ENCODE results near the gene ANGPTL7. TPM values are rescaled to one million over a fixed set of nuclear protein-coding genes. Genes with fewer than 3 reads are reported as not detected.

Gene ANGPTL7
- polyA plus RNA-seq, 6 donors from 2014 or later: not detected

GRCh38 chr1:11227106-11228077 is 38.2 kb downstream of the ANGPTL7 start:
- peaks cover 36 to 53% (median 41%) of the 10 kb centered on the region in 3 donors for H3K4me1 Mint-ChIP-seq
- ATAC-seq (ENCODE audit: low read depth in 2 of 2): peak; percentile 92
- DNase-seq: peak; percentile 29
- H3K9me3 Mint-ChIP-seq: peaks cover 0 to 1% (median 0%) of the 10 kb centered on the region in 7 donors
- no peaks in the 10 kb centered on the region for H3K27me3 Mint-ChIP-seq
- peaks cover 37 to 44% of the 10 kb centered on the region in 2 donors for H3K36me3 Mint-ChIP-seq
- H3K27ac Mint-ChIP-seq: peak overlapping the region; percentile 10 to 95 (median 82)
- H3K4me3 Mint-ChIP-seq: peak overlapping the region; percentile 53 to 87 (median 80)

- DNase-seq (no peak), ATAC-seq (ENCODE audit: low read depth in 2 of 2) (peak; percentile 32 to 45)
- peaks cover 35 to 50% (median 35%) of the 10 kb centered on the region in 3 donors for H3K4me1 Mint-ChIP-seq
- H3K36me3 Mint-ChIP-seq: peaks cover 44% of the 10 kb centered on the region in 2 donors
- peak overlapping the region in 6 of 8 donors; percentile 3 to 87 (median 58) for H3K4me3 Mint-ChIP-seq
- no peaks in the 10 kb centered on the region for H3K27me3 Mint-ChIP-seq
- H3K27ac Mint-ChIP-seq: peak overlapping the region; percentile 71 to 95 (median 86)
- H3K9me3 Mint-ChIP-seq: peaks cover 0 to 1% (median 0%) of the 10 kb centered on the region in 7 donors
Measured at GRCh38 chr1:11229203-11229602, 40.0 kb downstream of the ANGPTL7 start.

GRCh38 chr1:11233208-11233607 is 44.1 kb downstream of the ANGPTL7 start:
- Mint-ChIP-seq H3K4me3 (no peak overlapping the region), H3K27ac (peak overlapping the region in 1 of 6 donors; percentile 92), H3K36me3 (peaks cover 29 to 34% of the 10 kb centered on the region in 2 donors), H3K9me3 (peaks cover 0 to 1% (median 0%) of the 10 kb centered on the region in 7 donors), H3K27me3 (no peaks in the 10 kb centered on the region), H3K4me1 (peaks cover 23 to 29% (median 24%) of the 10 kb centered on the region in 3 donors)
- ATAC-seq (ENCODE audit: low read depth in 2 of 2): no peak
- no peak for DNase-seq

- Mint-ChIP-seq H3K27me3 (no peaks in the 10 kb centered on the region), H3K27ac (peak overlapping the region in 5 of 6 donors; percentile 17 to 95 (median 71)), H3K9me3 (no peaks in the 10 kb centered on the region), H3K4me1 (peaks cover 15 to 16% (median 15%) of the 10 kb centered on the region in 3 donors), H3K4me3 (peak overlapping the region in 1 of 8 donors; percentile 82), H3K36me3 (peaks cover 8 to 25% of the 10 kb centered on the region in 2 donors)
- no peak for DNase-seq
- no peak for ATAC-seq (ENCODE audit: low read depth in 2 of 2)
Measured at GRCh38 chr1:11237356-11237755, 48.2 kb downstream of the ANGPTL7 start.

- Mint-ChIP-seq H3K36me3 (peaks cover 8 to 19% of the 10 kb centered on the region in 2 donors), H3K4me3 (no peak overlapping the region), H3K27me3 (no peaks in the 10 kb centered on the region), H3K9me3 (no peaks in the 10 kb centered on the region), H3K4me1 (peaks cover 15 to 16% (median 15%) of the 10 kb centered on the region in 3 donors), H3K27ac (peak overlapping the region in 1 of 6 donors; percentile 12)
- ATAC-seq (ENCODE audit: low read depth in 2 of 2): no peak
- no peak for DNase-seq
Measured at GRCh38 chr1:11238311-11238710, 49.2 kb downstream of the ANGPTL7 start.

GRCh38 chr1:11245248-11245647 is 56.1 kb downstream of the ANGPTL7 start:
- peaks cover 10 to 17% of the 10 kb centered on the region in 2 donors for H3K36me3 Mint-ChIP-seq
- peak overlapping the region in 1 of 6 donors; percentile 54 for H3K27ac Mint-ChIP-seq
- no peaks in the 10 kb centered on the region for H3K9me3 Mint-ChIP-seq
- no peaks in the 10 kb centered on the region for H3K27me3 Mint-ChIP-seq
- no peak for ATAC-seq (ENCODE audit: low read depth in 2 of 2)
- no peak for DNase-seq
- peaks cover 4 to 7% (median 6%) of the 10 kb centered on the region in 3 donors for H3K4me1 Mint-ChIP-seq
- H3K4me3 Mint-ChIP-seq: no peak overlapping the region

Other genes starting within 250 kb of the ANGPTL7 start
- 10 to 100 TPM; 38.9 to 83.8 (median 64.3) TPM for gene TARDBP, start 176.7 kb upstream of the ANGPTL7 start, polyA plus RNA-seq (ENCODE audit: low read depth in 6 of 6)
- gene MASP2, start 142.1 kb upstream of the ANGPTL7 start, polyA plus RNA-seq (ENCODE audit: low read depth in 6 of 6): under 1 TPM in 2 of 6 donors, not detected in 4; 0.10 to 0.26 TPM
- gene SRM, start 129.3 kb upstream of the ANGPTL7 start, polyA plus RNA-seq (ENCODE audit: low read depth in 6 of 6): 100 to 1,000 TPM in 2 of 6 donors, 10 to 100 TPM in 4; 74.3 to 133 (median 89.4) TPM
- 10 to 100 TPM; 23.4 to 55.2 (median 41.4) TPM for gene EXOSC10, start 89.5 kb upstream of the ANGPTL7 start, polyA plus RNA-seq (ENCODE audit: low read depth in 6 of 6)
- 10 to 100 TPM in 1 of 6 donors, 1 to 10 TPM in 4, under 1 TPM in 1; 0.88 to 10.3 (median 4.6) TPM for gene MTOR, start 73.2 kb downstream of the ANGPTL7 start, polyA plus RNA-seq (ENCODE audit: low read depth in 6 of 6)
- gene UBIAD1, start 83.8 kb downstream of the ANGPTL7 start, polyA plus RNA-seq (ENCODE audit: low read depth in 6 of 6): 10 to 100 TPM; 45.2 to 75.2 (median 49.1) TPM

Data from naive B cell (primary cell).